HG03139 (cell line): ENCODE measurements around the gene COL6A5.
"Not testable (repeated sequence)": the region's sequence is repeated elsewhere in the genome, so short reads cannot be mapped to it uniquely, and the experiment has no call there.

ENCODE experiments used
- ATAC-seq: cut with Tn5 transposase; IDR thresholded peaks from one replicate; pipeline ENCODE4 v1.9.1; 2021; ENCODE audit not compliant: unreplicated experiment

The COL6A5 gene

DNA sequence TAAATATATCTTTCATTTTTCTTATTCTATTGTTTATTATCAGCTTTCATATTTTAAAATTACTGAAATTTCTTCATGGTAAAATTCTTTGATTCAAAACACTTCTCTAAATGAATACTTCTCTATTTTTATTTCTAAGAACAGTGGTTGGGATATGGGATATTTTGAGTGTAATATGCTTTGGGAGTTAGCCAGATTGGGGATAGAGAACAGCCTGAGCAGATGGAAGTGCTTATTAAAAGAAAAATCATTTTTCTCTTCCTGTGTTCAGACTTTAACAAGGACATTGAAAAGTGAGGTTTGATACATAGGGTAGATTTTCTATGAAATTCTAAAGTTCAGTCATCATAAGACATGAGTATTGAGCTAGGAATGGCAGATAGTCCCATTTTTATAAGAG is 84.8 kb downstream of the COL6A5 start:
- no peak for ATAC-seq

DNA sequence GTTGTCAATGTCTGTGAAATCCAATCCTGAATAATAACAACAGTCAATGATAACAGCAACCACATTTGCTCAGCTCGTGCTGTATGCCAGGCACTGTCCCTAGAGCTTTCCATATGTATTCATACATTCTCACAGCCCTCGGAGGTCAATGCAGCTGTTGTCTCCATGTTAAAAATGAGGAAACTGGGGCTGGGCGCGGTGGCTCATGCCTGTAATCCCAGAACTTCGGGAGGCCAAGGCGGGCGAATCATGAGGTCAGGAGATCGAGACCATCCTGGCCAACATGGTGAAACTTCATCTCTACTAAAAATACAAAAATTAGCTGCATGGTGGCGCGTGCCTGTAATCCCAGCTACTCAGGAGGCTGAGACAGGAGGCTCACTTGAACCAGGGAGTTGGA is 86.6 kb downstream of the COL6A5 start:
- ATAC-seq = not testable (repeated sequence)

DNA sequence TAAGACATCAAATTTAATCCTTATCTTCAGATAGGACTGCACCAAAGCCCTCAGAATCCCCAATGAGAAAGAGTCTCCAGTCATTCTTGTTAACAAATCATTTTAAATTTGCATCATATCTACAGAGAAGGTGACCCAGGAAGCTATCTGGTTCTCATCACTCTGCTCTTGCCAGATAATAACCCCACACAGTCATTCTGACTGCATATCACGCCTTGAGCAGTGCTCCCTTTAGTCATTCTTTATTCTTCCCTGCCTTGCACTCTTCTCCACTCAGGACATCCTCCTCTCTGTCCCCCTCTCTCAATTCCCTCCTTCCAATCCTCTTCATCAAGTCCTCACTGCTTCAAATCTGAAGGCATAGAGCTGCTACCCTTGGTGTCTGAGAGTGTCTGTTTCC is 87.8 kb downstream of the COL6A5 start:
- no peak for ATAC-seq

DNA sequence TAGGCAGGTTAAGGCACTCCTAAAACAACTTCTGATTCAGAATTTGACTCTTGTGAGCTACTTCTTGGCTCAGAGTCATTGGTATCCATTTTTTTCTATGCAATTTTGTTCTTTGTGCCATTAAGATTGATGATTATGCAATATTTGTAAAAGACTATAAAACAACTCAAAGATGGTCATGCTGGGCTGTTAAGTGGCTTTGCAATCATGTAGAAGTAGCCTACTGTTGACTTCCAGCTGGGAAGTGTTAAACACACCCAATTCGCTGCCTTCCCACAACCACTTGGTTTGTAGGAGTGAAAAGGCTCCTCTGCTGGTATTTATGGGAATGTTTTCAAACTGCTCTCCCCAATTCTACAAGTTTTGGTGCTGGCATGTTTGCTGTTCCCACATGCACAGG is 96.8 kb downstream of the COL6A5 start:
- no peak for ATAC-seq

DNA sequence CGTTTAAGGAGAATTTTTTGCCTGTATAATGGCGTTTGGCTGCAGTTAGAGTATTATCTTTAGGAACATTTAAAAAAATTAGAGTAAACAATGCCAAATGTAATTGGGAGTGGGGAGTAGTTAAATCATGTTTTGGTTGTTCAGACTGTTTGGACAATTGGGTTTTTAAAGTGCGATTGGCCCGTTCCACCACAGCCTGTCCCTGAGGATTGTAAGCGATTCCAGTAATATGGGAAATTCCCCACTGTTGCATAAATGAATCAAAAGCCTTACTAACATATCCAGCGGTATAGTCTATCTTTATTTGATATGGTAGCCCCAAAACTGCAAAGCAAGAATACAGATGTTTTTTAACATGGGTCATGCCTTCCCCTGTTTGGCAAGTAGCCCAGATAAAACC is 101.4 kb downstream of the COL6A5 start:
- not testable (repeated sequence) for ATAC-seq

DNA sequence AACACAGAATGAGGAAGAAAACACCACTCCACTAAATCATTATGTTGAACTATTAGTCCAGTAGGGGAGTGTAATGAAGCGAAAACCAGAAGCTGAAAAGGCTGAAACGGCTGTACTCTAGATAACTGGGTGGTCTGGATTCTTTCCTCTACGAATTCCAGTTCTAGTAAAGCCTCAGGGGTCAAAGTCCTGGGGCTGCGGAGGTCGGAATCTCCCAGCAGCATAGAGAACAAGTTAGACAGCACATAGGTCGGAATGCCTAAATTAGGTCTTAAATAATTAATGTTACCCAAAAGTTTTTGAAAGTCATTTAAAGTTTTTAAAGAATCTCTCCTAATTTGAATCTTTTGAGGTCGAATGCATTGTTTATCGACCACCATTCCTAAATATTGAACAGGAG is 102.7 kb downstream of the COL6A5 start:
- ATAC-seq = not testable (repeated sequence)

DNA sequence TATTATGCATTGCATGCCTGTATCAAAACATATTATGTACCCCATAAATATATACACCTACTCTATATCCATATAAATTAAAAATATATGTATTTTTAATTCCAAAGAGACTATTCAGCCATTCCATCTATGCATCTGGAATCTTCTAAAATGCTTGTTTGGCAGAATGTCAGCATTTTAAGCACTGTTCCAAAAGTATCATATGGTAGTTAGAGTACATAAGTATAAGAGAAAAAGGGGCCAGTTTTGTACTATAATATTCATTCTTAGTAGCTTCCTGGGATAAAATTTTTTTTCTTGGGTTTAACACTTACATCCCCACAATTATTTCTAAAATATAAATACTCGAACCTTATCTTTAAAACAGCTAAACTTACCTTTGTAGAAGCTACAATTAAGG is 111.1 kb downstream of the COL6A5 start:
- ATAC-seq = no peak

DNA sequence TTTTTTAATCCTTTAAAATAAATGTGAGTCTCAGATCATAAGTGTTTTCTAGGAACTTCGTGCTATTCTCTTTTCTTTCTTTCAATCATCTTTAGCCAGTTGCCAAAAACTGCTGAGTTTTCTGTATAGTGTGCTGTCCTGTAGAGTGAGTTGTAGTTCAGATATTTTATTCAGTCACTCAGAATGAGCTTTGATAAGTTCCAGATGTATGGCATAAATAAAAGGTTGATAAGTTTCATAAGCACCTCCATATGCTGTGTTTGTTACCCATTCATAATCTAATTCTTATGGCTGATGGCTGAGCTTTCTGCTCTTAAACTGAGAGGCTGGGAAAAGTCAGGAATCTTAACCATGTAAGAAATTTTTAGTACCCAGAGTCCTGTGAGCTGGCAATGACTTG is 112.2 kb downstream of the COL6A5 start:
- ATAC-seq = no peak

DNA sequence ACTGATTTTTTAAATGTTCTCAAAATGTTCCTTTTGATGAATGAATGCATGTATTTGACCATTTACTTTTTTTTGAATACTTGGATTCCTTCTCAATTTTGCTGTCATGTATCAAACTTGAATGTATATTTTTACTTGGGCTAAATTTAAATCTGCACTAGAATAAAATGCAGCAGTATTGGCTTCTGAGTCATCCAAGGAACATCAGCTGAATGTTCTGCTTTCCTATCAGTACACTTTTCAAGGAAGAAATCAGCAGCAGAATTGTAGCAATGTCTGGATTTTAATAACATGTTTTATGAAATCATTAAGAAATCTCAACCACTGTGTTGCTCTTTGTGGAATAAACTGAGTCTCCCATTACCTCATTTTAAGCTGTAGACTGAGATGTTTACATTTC is 114.5 kb downstream of the COL6A5 start:
- ATAC-seq = no peak

DNA sequence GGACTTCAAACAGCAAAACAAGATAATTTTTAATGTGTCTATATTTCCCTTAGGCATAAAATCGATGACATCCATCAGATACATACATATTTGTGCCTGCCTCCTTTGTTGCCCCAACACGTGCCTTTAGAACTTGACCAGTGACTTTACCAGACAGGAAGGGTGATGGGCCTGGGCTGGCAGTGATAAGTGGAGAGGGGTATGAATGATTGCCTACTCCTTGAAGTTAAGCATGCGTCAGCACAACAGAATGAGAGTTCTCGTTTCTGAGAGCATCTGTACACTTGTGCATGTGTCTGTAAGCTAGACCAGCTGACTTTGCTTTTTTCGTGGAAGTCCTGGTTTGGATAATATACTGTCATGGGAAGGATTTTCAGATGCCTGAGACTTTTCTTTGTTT is 116.6 kb downstream of the COL6A5 start:
- ATAC-seq = no peak

DNA sequence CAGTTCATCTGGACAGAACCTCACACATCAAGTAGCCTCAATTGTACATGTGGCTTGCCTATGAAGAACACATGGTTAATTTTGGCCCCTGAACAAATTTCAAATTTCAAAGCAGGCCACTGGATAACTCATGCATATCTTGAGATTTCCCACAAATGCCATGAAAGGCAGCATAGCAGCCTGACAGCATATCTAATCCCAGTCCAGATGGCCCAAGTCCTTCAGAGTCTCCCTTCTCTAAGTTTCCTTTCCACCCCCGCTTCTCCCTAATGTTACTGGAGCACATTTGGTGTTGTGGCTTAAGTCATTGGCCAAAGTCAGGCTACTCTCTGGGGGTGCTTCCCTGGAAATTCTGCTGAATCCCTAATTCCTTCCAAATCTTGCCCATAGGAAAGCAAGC is 117.7 kb downstream of the COL6A5 start:
- ATAC-seq = no peak

DNA sequence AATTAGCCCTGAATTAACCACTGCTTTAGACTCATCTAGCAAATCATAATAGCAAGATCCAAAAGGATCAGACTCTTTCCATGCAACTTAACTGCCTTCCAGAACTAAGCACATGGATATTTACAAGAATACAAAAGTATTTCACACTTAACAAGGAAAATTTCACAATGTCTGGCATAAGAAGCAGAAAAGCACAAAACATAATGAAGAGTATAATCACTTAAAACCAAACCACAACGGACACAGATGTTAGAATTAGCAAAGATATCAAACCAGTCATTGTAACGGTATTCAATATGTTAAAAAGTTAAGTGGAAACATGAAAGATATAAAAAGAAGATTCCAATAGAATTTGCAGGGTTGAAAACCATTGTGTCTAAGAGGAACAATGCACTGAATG is 120.0 kb downstream of the COL6A5 start:
- ATAC-seq = no peak

DNA sequence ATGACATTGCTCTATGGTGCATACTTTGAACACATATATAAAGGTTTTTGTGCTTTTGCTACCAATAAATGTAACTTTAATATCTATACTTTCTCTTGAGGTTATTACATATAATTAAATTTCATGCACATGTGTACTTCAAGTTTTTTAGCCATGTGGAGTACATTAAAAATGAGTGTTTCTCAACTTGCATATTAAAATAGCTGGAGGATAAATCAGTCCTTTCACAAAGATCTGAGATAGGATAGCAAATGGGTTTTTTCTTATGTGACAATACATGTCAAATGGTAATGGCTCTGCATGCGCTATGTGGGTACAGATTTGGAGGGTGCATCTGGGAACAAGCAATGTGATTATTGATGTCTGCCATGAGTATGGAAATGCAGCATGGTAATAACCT is 122.8 kb downstream of the COL6A5 start:
- ATAC-seq = no peak

DNA sequence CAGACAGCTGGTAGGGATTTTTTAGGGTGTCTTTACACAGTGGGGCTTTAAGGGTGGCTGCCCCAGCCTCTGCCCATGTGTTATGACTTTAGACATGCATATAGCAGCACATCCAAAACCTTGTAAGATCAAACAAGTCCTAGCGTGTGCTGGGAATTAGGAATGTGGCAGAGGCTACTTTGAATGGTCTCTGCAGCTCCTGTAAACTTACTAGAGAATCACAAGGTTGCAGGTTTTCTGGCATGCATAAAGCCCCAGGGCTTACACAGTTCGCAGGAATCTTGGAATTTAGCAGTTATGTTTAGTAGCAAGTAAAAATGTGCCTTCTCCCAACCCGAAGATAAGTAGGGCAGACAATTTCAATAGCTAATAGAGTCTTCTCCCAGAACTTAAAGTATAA is 124.7 kb downstream of the COL6A5 start:
- ATAC-seq = no peak

DNA sequence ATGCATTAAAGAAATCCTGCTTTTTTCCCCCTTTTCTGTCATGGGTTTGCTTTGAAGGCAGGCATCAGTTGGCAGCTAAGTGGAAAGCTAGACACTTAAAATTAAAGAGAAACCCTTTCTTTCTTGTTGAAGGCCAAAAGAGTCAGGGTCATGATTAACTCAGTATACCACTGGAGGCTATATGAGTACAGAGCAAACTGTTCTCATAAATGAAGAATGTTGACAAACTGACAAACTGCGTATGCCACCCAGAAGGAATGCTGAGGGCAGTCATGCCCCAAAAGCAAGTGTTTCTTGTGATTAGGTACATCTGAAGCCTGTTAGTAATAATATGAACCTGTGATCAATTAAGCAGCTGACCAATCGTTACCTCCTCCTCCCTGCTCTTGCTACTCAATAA is 127.9 kb downstream of the COL6A5 start:
- ATAC-seq = no peak

DNA sequence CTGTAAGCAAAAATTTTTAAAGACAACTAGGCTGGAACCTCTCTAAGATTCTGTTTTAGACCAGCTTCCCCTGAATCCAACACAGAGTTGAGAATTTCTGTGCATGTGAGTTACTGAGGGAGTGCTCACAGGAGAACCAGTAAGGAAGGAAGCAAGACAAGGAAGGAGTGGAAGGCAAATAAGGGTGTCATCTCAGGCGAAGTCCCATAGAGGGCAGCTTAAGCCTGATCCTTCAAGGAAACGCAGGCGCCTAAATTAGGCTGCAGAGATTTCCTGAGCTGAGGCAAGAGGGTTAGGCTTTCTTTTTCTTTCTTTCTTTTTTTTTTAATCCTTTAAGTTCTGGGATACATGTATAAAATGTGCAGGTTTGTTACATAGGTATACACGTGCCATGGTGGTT is 135.3 kb downstream of the COL6A5 start:
- no peak for ATAC-seq

DNA sequence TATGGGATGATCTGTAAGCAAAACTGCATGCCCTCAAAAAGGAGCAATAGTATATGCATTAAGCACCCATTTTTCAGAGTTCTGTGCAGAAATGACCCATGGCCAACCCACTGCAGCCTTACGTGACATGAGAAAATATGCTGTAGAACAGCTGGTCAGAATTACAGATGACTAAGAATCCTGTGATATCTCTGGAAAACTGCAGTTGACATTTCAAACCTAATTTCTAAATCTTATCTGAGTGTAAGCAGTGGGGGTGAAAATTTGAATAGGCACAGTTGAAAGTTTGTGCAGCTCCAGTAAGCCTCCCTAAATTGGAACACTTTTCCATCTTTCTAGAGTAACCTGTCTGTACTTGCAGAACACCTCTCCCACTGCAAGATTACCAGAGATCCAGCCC is 142.8 kb downstream of the COL6A5 start:
- no peak for ATAC-seq

DNA sequence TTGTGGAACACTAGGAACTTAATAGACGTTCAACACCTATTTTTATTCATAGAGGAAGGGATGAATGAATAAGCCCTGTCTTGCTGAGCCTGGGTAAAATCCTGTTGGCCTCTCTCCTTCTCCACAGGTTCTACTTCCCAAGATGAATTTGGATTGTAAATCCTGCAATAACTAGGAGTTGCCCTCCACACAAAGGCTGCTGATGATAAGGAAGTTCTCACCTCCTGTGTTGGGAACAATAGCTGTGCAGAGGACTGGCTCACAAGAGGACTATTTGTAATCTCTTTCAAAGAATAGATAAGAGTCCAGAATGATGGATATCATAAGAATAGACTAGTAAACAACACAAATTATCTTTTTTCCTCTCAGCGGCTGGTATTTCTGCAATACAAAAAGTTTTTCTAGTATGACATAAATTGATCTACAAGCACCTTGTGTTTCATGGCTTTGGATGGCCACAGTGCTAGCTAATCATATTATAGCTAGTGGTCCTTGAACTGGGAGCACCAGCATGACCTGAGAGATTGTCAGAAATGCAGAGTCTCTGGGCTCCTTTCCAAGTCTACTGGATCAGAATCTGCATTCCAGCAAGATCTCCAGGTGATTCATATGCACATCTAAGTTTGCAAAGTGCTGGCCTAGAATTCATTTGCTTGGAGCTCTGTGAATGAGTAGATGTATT is 143.4 kb downstream of the COL6A5 start:
- ATAC-seq = no peak

DNA sequence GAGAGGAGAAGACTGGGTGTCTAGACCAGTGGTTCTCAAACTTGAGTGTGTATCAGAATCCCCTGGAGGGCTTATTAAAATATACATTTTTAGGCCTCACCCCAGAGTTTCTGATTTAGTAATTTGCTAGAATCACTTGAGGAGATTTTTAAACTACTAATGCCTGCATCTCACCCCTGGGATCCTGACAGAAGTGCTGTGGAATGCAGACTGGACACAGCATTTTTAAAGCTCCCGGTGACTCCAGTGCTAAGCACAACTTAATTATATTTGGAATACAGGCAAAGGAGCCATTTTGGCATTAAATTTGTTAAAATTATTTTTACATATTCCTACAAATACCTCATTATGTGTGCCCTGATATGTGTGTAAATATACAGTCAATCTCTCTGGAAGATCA is 144.8 kb downstream of the COL6A5 start:
- ATAC-seq = no peak

DNA sequence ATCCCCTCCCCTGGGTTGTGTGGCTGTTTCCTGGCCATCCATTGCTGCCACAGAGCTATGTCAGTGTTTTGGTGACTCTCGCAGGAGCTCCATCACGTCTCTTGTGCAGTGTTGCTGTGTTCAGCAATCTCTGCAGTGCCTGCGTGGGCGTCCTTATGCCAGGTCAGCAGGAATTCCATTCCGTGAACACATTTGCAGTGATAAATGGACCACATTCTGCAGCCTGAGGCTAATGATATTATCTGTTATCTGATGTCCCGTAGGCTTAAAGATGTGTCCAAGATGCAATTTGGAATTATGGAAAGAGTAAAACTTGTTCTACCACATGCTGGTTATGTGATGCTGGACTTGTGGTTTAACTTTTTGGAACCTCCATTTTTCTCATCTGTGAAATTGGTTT is 146.0 kb downstream of the COL6A5 start:
- ATAC-seq = no peak

DNA sequence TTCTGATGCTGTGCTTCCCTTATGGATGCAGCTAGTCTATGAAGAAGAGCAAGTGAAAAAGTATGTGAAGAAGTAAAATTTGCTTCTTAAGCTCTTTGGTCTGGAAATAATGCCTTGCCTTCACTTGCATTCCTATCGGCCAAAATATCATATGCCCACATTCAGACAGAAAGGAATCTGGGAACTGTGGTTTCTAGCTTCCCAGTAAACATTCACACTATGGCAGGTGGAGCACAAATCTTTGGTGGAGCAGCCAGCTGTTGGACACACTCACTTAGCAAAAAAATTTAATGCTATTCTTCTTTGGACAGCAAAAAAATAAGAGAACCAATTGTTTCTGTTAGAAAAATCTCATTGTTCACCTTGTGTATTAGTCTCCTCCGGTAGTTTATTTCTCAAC is 159.2 kb downstream of the COL6A5 start:
- no peak for ATAC-seq

DNA sequence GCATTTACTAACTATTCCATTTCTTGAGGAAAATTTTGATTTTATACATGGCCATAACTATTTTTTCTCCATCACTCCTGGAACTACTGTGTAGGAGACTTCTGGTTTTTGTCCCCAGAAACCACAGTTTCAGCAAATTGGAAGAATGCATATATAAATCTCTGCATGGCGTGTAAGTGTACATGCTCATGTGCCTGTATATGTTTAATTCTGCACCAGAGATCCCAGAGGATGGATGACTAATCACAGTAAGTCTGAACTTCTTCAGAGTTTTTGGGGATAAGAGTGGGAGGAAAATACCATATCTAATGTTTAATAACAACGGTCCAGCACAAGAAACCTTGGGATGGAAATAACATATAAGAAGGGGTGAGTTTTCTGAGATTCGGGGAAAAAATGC is 160.6 kb downstream of the COL6A5 start:
- ATAC-seq = no peak

DNA sequence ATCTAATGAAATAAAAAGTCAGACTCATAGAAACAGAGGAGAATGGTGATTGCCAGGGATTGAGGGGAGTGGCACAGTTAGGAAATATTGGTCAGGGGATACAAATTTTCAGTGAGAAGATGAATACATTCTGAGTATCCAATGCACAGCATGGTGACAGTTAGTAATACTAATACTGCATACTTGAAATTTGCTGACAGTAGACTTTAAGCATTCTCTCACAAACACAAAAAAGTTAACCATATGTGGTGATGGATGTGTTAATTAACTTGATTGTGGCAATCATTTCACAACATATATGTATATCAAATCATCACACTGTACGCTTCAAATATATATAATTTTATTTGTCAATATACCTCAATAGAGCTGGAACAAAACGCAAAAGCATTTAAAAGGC is 162.3 kb downstream of the COL6A5 start:
- ATAC-seq = no peak

DNA sequence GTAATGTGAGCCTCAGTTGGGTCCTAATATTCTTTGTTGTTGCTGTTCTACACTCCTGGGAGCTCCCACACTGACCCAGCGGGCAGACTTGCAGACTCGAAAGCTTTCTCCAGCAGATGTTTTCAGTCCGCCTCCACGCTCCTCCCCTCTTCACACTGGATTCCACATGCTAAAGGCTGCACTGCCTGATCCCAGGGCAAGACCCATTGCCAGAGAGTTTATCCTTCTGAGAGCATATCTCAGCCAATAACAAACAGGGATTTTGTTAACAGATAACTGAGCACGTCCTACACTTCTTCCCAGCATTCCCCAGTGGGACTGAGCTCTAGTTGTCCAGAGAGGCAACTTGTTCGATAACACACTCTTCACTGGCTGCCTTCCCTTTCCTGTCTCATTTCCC is 163.5 kb downstream of the COL6A5 start:
- no peak for ATAC-seq
